ENCODE measurements around the gene LDB3.

The LDB3 gene

DNA sequence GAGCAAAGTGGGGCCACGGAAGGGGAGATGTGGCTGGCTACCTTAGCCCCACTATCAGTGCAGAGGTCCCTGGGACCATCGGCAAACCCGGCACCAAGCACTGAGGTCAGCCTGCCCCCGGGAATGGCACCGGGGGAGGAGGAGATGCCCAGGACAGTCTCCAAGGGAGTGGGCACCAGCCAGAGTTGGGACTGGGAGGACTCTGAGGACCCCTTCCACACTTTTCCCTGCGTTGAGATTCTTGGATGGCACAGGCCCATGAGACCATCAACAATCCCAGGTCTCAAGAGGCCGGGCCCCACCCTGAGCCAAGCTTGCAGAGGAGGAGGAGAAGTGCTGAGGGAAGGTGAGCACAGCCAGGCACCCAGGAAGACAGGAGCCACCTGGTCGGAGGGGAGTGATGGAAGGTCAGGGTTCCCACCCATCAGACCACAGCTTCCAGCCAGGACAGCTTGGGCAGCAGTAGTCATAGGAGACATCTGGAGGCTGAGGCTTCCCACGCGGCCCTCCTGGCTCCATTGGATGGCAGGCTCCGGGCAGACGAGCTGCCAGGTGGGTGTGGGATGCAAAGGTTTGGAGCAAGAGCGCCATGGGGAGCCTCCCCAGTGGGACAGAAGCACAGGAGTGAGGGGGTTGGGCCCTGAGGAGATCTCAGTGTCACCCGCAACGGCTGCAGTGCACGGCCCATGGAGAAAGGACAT is 16.5 kb upstream of the LDB3 start:
- DNase-seq, result no peak

DNA sequence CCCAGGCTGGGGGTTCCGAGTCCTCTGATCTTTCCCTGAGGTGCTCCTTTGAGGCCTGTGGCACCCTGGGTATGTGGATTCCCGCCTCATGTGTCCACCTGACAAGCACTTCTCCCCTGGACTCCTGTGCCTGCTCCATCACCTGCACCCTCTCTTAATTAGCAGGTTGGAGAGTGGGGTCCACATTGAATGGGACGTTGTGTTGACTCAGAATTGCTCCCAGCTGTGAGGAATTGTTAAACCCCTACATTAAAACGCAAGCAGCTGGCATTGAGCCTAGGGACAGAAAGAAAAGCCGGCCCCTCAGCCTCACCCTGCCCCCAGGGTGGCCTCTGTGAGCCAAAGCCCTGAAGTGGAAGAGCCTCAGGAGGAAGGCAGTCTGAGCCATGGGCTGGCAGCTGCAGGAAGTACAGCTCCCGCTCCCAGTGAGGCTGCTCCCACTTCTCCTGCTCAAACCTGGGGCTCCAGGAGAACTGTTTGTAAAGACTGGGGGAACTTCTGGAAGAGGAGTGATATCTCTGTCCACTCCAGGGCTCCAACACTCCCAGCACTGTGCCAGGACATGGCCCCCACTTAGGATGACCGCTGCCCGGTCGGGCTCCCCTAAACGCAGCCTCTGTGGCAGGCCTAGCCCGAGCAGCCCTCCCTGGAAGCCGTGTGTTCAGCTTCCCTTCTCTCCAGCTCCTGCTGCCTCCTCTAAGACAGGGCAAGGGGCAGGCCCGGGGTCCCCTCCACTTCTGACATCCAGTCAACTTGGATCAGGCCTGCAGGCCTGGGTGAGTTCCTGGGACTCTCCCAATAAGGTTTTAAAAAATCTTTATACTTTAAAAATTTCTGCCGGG is 15.7 kb upstream of the LDB3 start:
- no peak for DNase-seq

DNA sequence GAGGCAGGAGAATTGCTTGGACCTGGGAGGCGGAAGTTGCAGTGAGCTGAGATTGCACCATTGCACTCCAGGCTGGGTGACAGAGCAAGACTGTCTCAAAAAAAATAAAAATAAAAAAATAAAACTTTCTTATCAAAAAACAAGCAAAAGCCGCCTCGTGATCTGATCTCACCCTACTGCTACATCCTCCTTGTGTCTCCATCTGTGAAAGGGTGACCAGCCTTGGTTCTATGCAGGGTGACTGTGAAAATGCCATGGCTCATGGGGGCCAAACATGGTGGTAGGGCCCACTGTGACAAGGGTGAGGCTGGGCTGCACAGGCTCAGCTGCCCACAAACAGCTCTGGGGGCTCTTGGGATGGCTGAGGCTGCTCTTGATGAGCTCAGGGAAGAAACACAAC is 14.9 kb upstream of the LDB3 start:
- DNase-seq, result no peak

DNA sequence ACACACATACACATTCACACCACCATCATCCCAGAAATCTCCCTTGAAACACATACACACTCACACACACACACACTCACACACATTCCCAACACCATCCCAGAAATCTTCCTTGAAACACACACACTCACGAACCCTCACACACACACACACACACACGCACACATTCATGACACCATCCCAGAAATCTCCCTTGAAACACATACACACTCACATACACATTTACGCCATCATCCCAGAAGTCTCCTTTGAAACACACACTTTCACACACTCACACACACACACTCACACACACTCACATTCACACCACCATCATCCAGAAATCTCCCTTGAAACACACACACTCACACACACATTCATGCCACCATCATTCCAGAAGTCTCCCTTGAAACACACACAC is 14.3 kb upstream of the LDB3 start:
- DNase-seq, result no peak

DNA sequence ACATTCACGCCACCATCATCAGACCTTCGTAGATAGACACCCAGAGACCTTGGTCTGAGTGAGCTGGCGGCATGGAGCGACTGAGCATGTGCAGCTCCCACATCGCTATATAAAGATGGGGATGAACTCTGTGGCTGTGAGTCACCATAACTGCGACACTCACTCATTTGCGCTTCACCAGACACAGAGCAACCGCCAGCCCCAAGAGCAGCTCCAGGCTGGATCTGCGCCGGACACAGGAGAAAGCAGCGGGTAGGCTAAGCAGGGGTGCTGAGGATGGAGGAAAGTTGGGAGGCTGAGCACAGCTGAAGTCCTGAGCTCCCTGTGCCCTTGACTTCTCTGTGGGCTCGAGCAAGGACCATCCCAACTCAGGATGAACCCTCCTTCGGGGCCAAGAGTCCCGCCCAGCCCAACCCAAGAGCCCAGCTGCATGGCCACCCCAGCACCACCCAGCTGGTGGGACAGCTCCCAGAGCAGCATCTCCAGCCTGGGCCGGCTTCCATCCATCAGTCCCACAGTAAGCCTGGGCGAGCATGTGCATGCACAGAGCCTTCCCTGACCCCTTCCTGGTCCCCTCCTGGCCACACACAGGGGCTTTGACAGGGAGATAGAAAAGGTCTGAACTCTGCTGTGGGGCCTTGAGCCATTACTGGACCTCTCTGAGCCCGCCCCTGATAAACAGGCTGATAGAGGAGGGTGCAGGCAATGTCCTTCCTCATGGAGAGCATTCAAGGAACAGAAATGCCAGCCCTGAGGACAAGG is 13.7 kb upstream of the LDB3 start, which contains the start of gene OPN4:
TSS of gene OPN4 (plus strand) at position 137 of the 762 bp plus-strand sequence. CDS start at position 374, 237 bp downstream.
- no peak for DNase-seq

DNA sequence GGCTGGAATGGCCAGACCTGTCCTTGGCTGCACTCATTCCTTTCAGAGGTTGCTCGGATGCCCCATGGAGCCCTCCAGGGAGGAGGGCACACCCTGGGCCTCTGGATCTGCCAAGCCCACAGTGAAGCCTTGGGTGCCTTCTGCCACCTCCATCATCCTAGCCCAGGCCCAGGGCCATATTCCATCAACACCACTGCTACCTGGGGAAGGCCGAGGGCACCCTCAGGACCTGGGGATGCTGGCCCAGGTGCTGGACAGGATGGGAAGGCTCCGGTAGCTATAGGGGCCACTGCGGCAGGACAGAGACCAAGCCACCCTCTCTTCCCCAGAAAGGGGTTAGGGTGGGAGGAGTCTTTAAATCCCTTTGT is 13.2 kb upstream of the LDB3 start:
- DNase-seq, result no peak

DNA sequence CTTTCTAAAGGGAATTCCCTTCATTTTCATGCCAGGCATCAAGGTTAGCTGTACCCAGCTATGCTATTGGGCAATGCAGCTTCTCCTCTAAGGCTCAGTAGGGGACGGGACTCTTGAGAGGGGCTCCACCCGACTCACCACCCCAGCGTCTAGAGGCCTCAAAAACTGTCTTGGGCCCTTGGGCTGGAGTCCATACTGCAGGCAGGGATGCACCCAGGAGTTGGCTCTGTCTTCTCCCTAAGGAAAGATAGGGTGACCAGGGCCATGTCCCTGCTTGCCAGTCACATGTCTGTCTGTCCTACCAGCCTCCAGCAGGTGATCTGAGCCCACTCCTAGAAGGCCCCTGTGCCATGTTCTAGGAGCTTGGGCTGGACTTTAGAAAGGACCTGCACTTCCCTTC is 12.7 kb upstream of the LDB3 start:
- DNase-seq, result no peak

DNA sequence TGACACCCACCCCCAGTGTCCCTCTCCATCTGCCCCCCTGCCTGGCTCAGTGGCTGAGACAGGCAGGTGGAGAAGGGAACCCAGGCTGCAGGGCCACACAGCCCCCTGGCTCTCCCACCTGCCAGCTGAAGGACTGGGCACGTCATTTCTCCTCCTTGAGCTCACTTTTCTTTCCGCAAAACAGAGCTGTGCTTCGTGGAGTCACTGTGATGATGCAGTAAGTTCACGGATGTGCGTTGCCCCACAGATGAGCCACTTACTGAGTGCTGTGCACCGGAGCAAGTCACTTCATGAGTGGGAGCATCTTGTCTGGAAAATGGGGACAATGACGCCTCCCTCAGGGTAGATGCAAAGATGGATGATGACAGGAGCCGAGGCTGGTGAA is 11.3 kb upstream of the LDB3 start:
- DNase-seq, result no peak

DNA sequence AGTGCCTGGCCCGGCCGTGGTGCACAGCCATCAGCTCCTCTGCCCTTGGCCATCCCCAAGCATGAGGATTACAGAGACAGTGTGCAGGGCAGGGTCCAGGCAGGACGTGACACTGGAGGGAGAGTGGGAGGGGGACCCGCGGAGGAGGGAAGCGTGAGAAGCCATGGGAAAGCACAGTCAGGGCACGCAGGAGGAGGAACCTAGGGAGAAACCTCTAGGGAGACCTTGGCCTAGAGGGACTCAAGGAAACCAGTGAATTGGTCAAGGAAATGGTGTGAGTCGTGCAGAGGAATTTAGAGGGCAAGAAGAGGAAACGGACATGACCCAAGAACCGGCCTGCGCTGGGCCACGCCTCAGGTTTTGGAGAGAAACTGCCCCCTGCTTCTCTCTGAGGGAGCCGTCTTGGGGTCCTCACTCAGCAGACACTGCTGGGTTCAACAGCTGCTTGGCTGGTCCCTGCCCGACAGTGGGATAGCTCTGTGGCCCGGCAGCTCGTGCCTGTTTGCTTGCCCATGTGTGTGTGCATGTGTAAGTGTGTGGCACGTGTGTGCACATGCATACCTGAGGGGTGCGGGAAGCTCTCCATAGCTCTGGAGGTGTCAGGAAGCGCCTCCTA is 10.8 kb upstream of the LDB3 start:
- no peak for DNase-seq

DNA sequence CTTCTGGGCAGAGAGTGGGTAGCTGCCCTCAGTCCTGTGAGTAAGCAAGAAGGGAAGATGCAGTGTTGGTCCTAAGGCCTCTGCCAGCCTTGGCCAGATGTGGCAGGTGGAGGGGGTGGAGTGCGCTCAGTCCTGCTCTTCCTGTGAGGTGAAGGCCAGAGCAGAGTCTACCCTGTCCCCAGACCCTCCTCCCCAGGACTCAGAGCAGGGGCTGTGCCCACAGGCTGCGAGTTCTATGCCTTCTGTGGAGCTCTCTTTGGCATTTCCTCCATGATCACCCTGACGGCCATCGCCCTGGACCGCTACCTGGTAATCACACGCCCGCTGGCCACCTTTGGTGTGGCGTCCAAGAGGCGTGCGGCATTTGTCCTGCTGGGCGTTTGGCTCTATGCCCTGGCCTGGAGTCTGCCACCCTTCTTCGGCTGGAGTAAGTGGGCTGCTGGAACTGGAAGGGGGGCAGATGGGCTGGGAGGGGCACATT is 10.0 kb upstream of the LDB3 start:
- no peak for DNase-seq

DNA sequence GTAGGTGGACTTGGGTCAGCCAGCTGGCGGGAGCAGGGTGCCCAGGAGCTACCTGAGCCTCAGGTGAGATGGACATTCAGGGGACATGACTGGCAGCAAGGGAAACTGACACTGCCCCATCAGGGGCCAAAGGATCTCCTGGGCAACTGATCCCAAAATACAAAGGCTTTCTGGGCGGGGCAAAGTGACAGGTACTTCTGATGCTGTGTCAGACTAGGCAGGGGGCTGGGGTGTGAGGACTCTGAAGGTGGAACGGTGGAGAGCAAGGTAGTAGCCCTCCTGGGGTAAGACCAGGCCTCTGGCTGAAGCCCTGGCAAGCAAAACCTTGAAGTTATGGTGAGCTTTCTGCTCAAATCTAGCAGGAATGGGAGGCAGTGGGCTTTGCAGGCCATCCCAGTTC is 9.6 kb upstream of the LDB3 start:
- no peak for DNase-seq

DNA sequence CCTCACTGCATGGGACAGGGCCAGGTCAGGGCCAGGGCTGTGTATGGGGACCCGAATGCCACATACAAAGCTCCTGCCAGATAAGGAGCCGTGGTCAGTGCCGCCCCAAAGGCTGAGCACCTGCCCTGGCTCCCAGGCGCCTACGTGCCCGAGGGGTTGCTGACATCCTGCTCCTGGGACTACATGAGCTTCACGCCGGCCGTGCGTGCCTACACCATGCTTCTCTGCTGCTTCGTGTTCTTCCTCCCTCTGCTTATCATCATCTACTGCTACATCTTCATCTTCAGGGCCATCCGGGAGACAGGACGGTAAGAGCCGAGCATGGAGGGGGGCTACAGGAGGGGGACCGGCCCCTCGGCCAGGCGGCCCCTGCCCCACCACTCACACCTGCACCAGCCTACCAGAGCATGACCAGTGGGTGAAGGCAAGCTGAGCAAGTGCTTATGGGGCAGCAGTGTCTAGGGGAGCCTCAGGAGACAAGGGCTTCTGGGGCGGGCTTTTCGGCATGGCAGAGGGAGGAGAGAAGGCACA is 9.1 kb upstream of the LDB3 start:
- no peak for DNase-seq

DNA sequence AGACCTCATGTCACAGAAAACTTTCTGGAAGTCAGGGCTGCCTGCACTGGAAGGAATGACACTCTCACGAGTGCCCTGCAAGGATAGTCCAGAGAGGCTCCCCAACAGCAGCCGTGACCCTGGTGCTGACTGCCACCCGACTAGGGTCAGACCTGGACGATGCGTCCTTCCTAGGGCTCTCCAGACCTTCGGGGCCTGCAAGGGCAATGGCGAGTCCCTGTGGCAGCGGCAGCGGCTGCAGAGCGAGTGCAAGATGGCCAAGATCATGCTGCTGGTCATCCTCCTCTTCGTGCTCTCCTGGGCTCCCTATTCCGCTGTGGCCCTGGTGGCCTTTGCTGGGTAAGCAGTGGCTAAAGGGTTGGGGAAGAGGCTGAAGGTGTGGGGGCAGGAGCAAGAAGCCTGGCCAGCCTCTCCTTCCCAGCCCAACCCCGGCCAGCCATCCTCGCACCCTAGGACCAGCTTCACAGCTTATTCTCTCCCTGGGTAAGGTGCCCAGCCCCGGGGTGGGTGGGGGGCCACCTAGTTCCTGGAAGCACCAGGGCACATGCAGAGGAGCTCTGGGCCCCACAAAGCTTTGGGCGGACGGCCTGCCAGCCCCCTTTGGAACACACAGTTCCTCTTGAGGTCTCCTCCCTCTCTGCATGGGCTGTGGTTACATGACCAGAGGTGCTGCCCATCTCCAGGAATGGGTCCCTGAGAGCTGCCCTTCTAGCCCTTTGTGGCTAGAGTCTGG is 8.4 kb upstream of the LDB3 start:
- DNase-seq, result no peak

DNA sequence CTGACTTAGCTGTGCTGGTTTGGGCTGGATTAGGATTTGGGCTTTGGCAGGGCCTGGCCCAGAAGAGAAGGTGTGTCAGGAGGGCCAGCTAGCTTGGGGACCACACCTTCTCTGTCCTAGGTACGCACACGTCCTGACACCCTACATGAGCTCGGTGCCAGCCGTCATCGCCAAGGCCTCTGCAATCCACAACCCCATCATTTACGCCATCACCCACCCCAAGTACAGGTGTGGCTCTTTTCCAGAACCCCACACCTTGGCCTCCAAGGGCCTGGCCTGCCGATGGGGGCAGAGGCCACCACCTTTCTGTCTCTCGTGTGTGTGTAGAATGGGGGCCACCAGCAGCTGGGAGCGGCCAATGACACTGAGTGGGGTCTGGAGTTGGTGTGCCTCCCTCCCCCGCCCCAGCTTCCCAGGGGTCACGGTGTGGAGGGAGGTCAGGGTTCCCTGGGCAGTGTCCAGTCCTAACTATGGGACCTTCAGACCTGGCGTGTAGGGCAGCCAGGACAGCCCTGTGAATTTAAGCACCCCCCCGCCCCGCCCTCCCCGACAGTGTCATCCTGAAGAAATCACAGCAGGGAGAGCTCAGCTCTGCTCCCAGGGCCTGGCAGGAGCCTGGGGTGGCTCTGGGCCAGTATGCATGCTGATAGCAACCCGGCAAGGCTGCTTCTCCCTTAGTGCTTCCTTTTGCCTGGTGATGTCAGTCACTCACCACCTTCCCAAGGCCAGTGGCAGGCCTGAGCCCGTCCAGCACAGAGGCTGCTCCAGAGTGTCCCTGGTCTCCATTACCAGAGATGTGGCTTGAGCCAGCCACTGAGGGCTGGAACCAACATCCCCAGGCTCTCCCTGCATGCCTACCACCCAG is 6.9 kb upstream of the LDB3 start:
- DNase-seq, result no peak

DNA sequence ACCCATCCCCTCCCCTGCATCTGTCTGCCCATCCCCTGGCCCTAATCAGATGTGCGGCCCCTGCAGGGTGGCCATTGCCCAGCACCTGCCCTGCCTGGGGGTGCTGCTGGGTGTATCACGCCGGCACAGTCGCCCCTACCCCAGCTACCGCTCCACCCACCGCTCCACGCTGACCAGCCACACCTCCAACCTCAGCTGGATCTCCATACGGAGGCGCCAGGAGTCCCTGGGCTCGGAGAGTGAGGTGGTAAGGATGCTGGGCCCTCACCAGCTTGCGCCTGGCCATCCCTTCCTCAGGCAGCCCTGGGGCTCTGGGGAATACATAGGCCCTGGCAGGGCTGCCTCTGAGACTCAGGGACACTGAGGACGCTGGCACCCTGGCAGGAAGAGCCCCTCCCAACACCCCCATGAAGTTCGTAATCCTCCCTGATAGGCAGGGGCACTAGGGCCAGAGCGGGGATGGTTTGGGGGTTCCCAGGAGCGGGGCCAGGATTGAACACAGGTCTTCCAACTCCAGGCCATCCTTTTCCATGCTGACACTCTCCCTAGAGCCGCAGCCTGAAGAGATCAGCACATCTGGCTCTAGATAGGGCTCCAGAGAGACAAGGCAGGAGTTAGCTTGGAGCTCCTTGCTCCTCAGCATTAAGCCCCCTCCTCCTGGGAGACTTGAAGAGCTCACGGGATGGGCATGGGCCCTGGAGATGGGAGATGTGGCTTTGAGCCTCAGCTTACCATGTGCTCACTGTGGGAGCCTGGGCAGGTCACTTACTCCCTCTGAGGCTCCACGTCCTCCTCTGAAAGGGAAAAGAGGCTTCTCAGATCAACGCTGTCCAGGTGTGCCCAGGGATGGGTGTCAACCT is 5.9 kb upstream of the LDB3 start:
- DNase-seq, result no peak

DNA sequence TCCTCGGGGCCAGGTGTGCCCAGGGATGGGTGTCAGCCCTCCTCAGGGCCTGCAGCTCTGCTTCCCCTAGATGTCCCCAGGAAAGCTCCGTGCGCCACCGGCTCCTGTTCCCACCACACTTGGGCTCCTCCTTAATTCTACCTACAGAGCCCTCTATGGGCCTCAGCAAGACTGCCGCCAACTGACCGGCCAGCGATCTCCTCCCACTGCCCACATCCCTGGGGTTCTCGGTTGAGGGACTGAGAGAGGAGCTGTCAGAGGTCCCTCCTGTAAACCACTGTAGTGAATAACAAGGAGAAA is 5.3 kb upstream of the LDB3 start:
- DNase-seq, result no peak

DNA sequence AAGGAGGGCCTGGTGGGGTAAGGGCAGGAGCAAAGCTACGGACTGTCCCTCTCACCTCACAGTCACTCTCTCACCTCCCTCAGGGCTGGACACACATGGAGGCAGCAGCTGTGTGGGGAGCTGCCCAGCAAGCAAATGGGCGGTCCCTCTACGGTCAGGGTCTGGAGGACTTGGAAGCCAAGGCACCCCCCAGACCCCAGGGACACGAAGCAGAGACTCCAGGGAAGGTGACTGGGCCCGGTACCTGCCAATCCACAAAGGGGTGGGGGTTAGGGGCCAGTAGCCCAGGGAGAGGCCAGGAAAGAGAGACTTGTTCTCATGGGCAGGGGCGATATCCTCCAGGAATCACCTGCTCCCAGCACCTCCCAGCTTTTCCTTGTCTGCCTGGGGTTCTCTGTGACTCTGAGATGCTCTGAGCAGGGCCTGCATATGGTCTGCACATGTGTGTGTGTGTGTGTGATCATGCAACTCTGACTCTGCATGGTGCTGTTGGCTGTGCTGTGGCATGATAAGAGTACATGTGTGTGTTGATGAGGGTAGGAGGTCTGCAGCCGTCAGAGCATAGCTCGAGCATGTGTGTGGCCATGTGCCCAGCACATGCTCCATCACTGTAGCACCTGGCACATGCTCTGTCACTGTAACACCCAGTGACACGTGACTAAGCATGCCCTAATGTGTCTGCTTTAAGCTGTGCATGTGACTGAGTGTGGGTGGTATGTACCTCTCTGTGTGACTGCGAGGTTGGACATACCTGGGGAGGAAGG is 4.6 kb upstream of the LDB3 start:
- no peak for DNase-seq

DNA sequence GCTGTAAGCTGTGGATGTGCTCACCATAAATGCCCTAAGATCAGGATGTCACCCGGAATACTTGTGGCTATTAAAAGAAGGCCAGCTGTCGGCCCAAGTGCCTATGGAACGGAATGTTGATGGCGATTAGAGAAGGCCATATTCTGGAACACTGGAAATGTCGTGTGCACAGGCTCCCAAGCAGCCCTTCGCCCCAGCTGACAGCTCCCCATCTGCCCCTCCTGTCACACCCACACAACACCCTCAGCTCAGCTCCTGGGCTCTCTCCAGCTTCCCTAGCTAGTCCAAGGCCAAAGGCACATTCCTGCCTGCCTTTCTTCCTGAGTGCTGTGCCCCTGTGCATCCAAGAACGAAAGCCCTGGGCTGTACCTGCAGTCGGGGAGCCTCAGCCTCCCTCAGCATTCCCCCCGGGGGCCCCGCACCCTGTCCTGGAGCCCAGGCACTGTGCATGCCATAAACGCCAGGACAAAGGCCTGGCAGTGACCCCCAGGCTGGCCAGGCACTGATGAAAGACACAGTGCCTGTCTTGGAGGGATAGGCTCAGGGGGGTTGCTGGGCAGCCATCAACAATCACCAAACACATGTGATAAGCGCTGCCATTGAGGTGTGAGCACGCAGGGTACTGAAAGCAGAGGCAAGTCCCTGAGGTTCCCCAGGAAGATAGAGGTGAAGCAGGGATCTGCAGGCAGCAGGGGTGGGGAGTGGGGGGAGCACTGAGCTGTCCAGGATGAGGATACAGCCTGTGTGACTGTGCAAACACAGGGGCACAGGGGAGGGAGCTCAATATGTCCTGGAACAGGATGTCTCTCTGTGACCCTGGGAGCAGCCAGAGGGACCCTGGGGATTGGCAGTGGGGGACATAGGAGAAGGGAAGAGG is 3.7 kb upstream of the LDB3 start:
- no peak for DNase-seq

DNA sequence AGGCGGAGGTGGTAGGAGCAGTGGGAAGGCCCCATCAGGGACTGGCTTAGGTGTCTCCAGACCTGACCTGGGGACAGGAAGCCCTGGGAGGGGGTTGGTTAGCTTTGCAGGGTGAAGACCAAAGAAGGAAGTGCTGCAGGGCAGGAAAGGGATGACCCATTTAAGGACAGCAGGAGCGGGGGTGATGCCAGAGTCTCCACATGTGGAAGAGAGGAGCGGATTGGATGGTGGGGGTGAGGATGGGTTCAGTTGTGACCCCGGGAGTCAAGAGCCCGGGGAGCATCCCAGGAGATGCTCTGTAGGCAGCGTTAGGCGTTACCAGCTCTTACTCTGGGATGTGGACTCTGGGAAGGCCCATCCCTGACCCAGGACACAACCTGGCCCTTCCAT is 3.1 kb upstream of the LDB3 start:
- DNase-seq, result no peak
